Measurements from ENCODE around the gene CDC42EP4.
"Not testable (repeated sequence)": the region's sequence is repeated elsewhere in the genome, so short reads cannot be mapped to it uniquely, and the experiment has no call there.

DNA sequence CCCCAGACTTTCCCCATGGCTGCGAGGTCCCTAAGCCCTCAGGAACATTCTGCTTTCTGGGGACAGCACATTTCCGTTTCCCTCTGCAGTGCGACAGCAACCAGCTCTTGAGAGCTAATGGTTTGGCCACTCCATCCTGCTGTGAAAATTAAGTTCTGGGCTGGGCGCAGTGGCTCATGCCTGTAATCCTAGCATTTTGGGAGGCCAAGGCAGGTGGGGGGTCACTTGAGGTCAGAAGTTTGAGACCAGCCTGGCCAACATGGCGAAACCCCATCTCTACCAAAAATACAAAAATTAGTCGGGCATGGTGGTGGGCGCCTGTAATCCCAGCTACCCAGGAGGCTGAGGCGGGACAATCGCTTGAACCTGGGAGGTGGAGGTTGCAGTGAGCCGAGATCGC, 1.1 kb upstream of the CDC42EP4 start:
- not testable (repeated sequence) for TF ChIP-seq NRF1 (conservative IDR thresholded peaks at IDR 0.05 in 1 of 2, IDR thresholded peaks at IDR 0.05 in 1 of 2); CBX5 (IDR thresholded peaks at IDR 0.05; ENCODE audit: borderline replicate concordance, low read depth); ZNF644 (tag; IDR thresholded peaks at IDR 0.05; ENCODE audit: low read depth); GATAD2B (IDR thresholded peaks at IDR 0.05; ENCODE audit: borderline replicate concordance); GTF2E2 (tag; IDR thresholded peaks at IDR 0.05); TCF7 (IDR thresholded peaks at IDR 0.05; ENCODE audit: borderline replicate concordance); CEBPB (tag; IDR thresholded peaks at IDR 0.05); HMG20B (CRISPR knock-in tag; IDR thresholded peaks at IDR 0.05); RBM15 (IDR thresholded peaks at IDR 0.05; ENCODE audit: insufficient read depth, low read length); KDM1A (IDR thresholded peaks at IDR 0.05)
- TF ChIP-seq, protein P1, sequence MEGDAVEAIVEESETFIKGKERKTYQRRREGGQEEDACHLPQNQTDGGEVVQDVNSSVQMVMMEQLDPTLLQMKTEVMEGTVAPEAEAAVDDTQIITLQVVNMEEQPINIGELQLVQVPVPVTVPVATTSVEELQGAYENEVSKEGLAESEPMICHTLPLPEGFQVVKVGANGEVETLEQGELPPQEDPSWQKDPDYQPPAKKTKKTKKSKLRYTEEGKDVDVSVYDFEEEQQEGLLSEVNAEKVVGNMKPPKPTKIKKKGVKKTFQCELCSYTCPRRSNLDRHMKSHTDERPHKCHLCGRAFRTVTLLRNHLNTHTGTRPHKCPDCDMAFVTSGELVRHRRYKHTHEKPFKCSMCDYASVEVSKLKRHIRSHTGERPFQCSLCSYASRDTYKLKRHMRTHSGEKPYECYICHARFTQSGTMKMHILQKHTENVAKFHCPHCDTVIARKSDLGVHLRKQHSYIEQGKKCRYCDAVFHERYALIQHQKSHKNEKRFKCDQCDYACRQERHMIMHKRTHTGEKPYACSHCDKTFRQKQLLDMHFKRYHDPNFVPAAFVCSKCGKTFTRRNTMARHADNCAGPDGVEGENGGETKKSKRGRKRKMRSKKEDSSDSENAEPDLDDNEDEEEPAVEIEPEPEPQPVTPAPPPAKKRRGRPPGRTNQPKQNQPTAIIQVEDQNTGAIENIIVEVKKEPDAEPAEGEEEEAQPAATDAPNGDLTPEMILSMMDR (IDR thresholded peaks at IDR 0.05 in 2 of 3, conservative IDR thresholded peaks at IDR 0.05 in 1 of 3; ENCODE audit: insufficient read depth in 2 of 3, low read depth in 1 of 3, low read length in 3 of 3) = not testable (repeated sequence)
- TF ChIP-seq, protein P2, sequence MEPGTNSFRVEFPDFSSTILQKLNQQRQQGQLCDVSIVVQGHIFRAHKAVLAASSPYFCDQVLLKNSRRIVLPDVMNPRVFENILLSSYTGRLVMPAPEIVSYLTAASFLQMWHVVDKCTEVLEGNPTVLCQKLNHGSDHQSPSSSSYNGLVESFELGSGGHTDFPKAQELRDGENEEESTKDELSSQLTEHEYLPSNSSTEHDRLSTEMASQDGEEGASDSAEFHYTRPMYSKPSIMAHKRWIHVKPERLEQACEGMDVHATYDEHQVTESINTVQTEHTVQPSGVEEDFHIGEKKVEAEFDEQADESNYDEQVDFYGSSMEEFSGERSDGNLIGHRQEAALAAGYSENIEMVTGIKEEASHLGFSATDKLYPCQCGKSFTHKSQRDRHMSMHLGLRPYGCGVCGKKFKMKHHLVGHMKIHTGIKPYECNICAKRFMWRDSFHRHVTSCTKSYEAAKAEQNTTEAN (CRISPR knock-in tag; IDR thresholded peaks at IDR 0.05) = not testable (repeated sequence)
- TF ChIP-seq, protein P3, sequence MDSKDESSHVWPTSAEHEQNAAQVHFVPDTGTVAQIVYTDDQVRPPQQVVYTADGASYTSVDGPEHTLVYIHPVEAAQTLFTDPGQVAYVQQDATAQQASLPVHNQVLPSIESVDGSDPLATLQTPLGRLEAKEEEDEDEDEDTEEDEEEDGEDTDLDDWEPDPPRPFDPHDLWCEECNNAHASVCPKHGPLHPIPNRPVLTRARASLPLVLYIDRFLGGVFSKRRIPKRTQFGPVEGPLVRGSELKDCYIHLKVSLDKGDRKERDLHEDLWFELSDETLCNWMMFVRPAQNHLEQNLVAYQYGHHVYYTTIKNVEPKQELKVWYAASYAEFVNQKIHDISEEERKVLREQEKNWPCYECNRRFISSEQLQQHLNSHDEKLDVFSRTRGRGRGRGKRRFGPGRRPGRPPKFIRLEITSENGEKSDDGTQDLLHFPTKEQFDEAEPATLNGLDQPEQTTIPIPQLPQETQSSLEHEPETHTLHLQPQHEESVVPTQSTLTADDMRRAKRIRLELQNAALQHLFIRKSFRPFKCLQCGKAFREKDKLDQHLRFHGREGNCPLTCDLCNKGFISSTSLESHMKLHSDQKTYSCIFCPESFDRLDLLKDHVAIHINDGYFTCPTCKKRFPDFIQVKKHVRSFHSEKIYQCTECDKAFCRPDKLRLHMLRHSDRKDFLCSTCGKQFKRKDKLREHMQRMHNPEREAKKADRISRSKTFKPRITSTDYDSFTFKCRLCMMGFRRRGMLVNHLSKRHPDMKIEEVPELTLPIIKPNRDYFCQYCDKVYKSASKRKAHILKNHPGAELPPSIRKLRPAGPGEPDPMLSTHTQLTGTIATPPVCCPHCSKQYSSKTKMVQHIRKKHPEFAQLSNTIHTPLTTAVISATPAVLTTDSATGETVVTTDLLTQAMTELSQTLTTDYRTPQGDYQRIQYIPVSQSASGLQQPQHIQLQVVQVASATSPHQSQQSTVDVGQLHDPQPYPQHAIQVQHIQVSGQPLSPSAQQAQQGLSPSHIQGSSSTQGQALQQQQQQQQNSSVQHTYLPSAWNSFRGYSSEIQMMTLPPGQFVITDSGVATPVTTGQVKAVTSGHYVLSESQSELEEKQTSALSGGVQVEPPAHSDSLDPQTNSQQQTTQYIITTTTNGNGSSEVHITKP (IDR thresholded peaks at IDR 0.05; ENCODE audit: partially characterized antibody) = not testable (repeated sequence)
